MV-4-11 (cell line): Measurements from ENCODE around the gene REEP6.
A peak's percentile ranks its signal among the peaks of the same experiment; 100 is the strongest.

Experiments
- DNase-seq: peaks from one replicate; lab custom pipeline; 2025; lab: John Stamatoyannopoulos, UW

REEP6 gene

DNA sequence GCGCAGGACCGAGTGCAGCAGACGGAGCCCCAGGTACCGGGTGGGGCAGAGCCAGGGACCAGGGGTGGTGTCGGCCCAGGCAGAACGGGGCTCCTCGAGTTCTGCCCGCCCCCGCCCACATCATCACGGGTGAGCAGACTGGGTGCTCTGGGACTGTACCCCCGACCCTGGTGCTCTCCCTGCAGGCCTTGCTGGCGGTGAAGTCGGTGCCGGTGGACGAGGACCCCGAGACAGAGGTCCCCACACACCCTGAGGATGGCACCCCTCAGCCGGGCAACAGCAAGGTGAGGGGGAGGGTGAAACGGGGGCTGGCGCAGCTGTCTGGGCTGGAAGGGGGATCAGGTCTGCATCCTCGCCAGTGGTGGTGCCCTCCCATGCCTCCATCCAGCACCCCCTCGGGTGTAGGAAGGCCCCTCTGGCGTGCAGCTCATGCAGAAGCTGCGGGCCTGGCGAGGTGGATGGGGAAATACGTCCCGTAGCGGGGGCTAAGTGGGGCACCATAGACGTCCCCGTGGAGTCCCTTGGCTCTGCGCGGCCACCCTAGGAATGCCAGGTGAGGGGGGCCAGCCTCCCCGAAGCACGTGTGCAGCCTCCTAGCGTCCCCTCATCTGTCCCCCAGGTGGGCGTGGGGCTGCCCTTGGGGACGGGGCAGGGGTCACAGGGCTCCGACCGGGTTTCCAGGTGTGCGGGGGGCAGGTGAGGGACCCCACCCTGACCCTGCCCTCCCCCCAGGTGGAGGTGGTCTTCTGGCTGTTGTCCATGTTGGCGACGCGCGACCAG, 34.7 kb upstream of the REEP6 start:
- no peak for DNase-seq

DNA sequence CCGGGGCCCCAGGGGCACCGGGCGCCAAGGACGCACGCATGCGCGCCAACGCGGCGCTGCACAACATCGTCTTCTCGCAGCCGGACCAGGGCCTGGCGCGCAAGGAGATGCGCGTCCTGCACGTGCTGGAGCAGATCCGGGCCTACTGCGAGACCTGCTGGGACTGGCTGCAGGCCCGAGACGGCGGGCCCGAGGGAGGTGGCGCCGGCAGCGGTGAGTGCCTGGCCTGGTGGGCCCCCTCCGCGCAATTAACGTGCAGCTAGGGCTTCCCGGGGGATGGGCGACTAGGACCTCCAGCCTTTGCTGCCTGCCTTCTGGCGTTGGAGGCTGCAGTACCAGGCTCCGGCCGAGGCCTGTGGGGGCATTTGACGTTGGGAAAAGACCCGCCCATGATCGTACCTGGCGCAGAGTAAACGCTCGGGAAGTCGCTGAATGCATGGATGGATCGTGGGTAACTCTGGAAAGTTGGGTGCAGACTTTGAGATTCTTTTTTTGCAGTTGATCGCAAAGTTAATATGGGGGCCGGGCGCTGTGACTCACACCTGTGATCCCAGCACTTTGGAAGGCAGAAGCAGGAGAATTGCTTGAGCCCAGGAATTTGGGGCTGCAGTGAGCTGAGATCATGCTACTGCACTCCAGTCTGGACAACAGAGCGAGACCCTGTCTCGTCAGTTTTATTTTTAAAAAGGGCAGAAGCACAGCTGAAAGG, 33.8 kb upstream of the REEP6 start:
- DNase-seq, result no peak

DNA sequence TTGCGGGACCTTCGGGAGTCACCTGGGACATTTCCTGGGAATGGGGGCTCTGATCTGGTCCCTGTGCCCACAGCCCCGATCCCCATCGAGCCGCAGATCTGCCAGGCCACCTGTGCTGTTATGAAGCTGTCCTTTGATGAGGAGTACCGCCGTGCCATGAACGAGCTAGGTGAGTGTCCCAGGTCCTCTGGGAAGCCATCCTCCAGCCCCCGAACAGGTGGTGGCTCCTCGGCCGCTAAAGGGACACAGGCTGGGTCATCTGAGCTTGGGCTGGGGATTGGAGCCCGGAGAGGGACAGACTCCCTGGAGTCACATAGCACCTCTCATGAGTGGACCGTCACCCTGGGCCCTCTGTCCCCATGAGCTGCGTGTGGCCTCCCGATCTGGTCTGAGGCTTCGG, 33.1 kb upstream of the REEP6 start:
- DNase-seq, result no peak

DNA sequence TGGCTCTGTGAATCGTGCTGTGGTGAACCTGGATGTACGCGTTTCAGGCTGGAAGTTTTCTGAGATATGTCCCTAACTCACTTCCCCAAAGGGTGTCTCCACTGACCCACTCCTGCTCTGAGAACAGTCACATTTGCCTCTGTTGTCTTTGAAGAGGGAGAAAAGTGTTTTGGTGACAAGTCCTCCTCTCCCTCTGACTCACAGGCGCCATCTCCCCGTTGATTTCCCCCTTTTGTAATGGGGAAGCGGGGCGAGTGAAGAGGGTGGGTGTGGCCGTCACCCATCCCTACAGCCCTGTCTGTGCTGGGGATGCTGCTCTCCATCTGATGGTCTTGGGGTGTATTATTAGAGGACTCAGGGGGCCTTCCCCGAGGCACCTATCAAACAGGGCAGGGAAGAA, 31.5 kb upstream of the REEP6 start:
- peak; percentile 70 for DNase-seq

DNA sequence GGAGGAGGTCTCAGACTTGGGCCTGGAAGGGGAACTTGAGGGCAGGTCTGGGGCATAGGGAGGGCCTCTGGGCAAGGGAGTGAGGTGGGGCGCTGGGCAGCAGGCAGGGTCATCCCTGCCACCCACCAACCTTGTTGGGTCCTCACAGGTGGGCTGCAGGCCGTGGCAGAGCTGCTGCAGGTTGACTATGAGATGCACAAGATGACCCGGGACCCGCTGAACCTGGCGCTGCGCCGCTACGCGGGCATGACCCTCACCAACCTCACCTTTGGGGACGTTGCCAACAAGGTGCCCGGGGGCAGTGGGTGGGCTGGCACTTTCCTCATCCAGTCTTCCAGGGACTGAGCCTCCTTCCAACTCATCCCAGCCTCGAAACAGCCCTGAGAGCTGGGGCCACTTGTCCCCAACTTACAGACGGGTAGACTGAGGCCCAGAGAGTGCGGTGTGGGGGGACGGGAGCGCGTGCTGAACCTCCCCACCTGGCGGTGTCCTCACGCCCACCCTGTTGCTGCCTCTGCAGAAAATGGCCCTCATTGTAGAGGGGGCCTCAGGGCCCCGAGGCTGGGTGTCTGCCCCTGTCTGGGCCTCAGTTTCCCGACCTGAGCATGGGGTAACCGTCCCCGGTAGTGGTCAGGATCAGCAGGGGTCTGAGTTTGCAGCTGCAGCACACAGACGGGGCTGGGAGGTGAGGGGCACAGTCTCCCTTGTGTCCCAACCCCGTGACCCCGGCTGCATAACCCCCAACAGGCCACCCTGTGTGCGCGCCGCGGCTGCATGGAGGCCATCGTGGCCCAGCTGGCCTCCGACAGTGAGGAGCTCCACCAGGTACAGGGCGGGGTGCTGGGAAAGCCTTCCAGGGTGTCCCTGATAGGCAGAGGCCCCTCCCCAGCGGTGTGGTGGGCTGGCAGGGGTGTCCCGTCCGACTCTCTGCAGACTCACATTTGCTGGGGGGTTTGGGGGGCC, 30.7 kb upstream of the REEP6 start:
- no peak for DNase-seq

DNA sequence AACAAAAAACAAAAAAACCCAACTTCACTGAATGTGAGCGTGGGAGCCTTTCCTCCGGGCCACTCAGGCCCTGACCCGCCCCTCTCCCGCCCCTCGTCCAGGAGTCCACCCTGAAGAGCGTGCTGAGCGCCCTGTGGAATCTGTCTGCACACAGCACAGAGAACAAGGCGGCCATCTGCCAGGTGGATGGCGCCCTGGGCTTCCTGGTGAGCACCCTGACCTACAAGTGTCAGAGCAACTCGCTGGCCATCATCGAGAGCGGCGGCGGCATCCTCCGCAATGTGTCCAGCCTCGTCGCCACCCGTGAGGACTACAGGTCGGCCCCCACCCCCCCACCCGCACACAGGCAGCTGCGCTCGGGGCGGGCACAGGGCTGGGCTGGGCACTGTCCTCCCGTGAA, 29.1 kb upstream of the REEP6 start:
- DNase-seq, result no peak

DNA sequence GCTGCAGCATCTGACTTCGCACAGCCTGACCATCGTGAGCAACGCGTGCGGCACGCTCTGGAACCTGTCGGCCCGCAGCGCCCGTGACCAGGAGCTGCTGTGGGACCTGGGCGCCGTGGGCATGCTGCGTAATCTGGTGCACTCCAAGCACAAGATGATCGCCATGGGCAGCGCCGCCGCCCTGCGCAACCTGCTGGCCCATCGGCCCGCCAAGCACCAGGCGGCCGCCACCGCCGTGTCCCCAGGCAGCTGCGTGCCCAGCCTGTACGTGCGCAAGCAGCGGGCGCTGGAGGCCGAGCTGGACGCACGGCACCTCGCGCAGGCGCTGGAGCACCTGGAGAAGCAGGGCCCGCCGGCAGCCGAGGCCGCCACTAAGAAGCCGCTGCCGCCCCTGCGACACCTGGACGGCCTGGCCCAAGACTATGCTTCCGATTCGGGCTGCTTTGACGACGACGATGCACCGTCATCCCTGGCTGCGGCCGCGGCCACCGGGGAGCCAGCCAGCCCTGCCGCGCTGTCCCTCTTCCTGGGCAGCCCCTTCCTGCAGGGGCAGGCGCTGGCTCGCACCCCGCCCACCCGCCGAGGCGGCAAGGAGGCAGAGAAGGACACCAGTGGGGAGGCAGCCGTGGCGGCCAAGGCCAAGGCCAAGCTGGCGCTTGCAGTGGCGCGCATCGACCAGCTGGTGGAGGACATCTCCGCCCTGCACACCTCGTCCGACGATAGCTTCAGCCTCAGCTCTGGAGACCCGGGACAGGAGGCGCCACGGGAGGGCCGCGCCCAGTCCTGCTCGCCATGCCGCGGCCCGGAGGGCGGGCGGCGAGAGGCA, 25.6 kb upstream of the REEP6 start:
- DNase-seq, result peak; percentile 39

DNA sequence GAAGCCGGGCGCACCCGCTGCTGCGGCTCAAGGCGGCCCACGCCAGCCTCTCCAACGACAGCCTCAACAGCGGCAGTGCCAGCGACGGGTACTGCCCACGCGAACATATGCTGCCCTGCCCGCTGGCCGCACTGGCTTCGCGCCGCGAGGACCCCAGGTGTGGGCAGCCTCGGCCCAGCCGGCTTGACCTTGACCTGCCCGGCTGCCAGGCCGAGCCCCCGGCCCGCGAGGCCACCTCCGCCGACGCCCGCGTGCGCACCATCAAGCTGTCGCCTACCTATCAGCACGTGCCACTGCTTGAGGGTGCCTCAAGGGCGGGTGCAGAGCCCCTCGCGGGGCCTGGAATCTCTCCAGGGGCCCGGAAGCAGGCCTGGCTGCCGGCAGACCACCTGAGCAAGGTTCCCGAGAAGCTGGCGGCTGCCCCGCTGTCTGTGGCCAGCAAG, 24.9 kb upstream of the REEP6 start:
- DNase-seq, result no peak

DNA sequence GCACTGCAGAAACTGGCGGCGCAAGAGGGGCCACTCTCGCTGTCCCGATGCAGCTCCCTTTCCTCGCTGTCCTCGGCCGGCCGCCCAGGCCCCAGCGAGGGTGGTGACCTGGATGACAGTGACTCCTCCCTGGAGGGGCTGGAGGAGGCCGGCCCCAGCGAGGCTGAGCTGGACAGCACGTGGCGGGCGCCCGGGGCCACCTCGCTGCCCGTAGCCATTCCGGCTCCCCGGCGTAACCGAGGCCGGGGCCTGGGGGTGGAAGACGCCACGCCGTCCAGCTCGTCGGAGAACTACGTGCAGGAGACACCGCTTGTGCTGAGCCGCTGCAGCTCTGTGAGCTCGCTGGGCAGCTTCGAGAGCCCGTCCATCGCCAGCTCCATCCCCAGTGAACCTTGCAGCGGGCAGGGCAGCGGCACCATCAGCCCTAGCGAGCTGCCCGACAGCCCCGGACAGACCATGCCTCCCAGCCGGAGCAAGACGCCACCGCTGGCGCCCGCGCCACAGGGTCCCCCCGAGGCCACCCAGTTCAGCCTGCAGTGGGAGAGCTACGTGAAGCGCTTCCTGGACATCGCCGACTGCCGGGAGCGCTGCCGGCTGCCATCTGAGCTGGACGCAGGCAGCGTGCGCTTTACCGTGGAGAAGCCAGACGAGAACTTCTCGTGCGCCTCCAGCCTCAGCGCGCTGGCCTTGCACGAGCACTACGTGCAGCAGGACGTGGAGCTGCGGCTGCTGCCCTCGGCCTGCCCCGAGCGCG, 24.3 kb upstream of the REEP6 start:
- no peak for DNase-seq

DNA sequence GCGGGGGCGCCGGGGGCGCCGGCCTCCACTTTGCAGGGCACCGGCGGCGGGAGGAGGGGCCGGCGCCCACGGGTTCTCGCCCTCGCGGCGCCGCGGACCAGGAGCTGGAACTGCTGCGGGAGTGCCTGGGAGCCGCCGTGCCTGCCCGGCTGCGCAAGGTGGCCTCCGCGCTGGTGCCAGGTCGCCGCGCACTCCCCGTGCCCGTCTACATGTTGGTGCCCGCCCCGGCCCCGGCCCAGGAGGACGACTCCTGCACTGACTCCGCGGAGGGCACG, 23.8 kb upstream of the REEP6 start:
- no peak for DNase-seq

DNA sequence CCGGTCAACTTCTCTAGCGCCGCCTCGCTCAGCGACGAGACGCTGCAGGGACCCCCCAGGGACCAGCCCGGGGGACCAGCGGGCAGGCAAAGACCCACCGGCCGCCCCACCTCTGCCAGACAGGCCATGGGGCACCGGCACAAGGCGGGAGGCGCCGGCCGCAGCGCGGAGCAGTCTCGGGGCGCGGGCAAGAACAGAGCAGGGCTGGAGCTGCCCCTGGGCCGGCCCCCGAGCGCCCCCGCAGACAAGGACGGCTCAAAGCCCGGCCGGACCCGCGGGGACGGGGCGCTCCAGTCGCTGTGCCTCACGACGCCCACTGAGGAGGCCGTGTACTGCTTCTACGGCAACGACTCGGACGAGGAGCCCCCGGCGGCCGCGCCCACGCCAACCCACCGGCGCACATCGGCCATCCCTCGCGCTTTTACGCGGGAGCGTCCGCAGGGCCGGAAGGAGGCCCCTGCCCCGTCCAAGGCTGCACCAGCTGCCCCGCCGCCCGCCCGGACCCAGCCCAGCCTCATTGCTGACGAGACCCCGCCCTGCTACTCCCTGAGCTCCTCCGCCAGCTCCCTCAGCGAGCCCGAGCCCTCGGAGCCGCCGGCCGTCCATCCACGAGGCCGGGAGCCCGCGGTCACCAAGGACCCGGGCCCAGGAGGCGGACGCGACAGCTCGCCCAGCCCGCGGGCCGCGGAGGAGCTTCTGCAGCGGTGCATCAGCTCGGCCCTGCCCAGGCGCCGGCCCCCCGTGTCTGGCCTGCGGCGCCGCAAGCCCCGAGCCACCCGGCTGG, 23.3 kb upstream of the REEP6 start:
- no peak for DNase-seq

DNA sequence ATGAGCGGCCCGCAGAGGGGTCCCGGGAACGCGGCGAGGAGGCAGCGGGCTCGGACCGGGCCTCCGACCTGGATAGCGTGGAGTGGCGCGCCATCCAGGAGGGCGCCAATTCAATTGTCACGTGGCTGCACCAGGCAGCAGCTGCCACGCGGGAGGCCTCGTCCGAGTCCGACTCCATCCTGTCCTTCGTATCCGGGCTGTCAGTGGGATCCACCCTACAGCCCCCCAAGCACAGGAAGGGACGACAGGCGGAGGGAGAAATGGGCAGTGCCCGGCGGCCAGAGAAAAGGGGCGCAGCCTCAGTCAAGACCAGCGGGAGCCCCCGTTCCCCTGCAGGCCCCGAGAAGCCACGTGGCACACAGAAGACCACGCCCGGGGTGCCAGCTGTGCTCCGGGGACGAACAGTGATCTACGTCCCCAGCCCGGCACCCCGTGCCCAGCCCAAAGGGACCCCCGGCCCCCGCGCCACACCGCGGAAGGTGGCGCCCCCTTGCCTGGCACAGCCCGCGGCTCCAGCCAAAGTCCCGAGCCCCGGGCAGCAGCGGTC, 22.6 kb upstream of the REEP6 start:
- DNase-seq, result no peak

DNA sequence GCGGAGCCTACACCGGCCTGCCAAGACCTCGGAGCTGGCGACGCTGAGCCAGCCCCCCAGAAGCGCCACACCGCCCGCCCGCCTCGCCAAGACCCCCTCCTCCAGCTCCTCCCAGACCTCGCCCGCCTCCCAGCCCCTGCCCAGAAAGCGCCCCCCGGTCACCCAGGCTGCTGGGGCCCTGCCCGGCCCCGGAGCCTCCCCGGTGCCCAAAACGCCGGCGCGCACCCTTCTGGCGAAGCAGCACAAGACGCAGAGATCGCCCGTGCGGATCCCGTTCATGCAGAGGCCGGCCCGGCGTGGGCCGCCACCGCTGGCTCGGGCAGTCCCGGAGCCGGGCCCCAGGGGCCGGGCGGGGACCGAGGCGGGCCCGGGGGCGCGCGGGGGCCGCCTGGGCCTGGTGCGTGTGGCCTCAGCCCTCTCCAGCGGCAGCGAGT, 22.1 kb upstream of the REEP6 start:
- no peak for DNase-seq

DNA sequence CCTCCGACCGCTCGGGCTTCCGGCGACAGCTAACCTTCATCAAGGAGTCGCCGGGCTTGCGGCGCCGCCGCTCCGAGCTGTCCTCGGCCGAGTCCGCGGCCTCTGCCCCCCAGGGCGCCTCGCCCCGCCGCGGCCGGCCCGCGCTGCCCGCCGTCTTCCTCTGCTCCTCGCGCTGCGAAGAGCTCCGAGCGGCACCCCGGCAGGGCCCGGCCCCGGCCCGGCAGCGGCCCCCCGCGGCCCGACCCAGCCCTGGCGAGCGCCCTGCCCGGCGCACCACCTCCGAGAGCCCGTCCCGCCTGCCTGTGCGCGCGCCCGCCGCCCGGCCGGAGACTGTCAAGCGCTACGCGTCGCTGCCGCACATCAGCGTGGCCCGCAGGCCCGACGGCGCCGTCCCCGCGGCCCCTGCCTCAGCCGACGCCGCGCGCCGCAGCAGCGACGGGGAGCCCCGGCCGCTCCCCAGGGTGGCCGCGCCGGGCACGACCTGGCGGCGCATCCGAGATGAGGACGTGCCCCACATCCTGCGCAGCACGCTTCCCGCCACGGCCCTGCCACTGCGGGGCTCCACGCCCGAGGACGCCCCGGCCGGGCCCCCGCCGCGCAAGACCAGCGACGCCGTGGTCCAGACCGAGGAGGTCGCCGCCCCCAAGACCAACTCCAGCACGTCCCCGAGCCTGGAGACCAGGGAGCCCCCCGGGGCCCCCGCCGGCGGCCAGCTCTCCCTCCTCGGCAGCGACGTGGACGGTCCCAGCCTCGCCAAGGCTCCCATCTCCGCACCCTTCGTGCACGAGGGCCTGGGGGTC, 21.5 kb upstream of the REEP6 start:
- DNase-seq, result no peak

DNA sequence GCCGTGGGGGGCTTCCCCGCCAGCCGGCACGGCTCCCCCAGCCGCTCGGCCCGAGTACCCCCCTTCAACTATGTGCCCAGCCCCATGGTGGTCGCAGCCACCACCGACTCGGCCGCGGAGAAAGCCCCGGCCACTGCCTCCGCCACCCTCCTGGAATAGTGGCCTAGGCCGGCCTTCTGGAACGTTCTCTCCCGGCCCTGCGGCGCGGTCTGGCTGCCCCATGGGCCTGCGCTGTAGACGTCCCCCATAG, 21.0 kb upstream of the REEP6 start:
- no peak for DNase-seq

DNA sequence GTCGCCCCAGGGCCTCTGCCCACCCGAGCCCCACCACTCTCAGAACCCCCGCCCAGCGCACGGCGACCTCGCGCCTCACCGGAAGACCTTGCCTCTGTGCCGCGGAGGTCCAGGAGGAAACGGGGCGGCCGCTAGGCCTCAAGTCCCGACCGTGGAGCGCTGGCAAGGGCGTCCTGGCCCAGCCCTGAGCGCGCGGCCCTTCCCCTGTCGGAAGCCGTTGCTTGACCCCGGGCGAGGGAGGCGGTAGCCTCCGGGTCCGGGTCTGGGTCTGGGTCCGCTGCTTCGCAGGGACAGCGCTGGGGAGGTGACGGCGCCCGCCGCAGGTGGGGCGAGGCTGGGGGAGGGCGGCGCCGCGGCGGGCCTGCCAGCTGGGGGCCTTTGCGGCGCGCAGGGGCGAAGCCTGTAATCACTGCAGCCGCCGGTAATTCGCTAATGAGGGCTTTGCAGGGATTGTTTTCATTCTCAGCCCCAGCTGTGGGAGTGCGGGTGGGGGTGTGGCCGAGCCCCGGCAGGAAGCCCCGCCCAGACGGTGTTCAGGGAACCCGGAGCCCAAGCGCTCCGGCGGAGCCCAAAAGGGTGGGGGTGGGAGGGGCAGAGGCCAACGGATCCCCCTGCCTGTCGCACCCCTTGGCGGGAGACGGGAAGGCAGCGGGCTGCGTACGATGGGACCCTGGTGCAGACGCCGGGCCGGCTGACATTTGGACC, 20.5 kb upstream of the REEP6 start:
- DNase-seq, result no peak

DNA sequence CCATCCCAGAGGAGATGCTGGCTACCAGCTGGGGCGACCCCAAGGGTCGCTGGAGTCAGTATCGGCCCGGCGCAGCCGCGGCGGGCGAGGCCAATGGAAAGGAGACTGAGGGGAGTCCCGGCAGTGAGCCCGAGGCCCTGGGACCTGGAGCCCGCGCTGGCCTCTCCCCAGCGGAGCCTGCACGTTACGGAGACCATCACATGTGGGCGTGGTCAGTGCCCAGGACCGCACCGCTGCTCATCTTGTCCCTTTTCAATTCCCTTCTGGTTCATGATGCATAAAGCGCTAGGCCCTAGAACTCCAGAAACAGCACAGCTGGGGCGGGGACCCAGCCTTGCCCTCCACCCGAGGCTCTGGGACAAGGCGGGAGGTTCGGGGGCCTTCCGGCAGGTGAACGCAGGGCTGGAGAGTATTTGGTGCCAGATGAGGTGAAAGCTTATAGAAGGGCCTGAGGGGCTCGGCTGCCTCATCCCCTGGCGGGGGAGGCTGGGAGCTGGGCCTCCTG, 19.9 kb upstream of the REEP6 start:
- DNase-seq, result no peak

DNA sequence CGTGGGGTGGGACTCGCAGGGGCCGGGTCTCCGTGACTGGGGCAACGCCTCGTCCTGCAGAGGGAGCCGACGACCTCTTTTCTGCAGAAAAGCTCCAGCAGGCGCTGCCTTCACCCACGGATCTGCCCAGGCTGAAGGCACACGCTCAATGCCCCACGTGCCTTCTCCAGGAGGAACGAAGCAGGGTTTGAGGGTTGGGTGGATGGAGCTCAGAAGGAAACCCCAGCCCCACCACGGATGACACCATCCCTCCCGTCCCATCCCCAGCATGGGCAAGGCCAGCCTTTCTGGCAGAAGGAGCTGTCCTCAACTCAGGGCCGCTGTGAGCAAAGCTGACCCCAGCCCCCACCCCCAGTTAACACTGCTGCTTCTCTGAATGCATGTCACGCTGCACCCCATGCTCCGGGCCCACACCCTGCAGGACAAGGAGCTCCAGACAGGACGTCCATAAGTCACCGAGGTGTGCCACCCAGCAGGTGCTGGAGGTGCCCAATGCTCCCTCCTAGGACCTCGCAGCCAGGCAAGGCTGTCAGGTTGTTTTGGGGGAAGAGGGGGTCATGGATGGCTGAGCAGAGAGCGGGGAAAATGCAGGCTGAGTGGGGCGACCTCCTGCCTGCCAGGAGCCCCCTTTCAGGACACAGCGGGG, 19.3 kb upstream of the REEP6 start:
- peak; percentile 42 for DNase-seq
